K562 (cell line): ENCODE measurements around the gene PRDM16. TPM values are rescaled to one million over a fixed set of nuclear protein-coding genes. Genes with fewer than 3 reads are reported as not detected.

Source experiments
- ATAC-seq: fragments of 200-7000 bp; cut with Tn5 transposase; 3 replicates; pipeline ENCODE4 v1.9.1; 2020; ENCODE audit warnings: moderate library complexity
- BruUV-seq: library from RNA; stranded (reverse); fragments of 400-500 nt; replicated peaks from 2 replicates; lab custom pipeline; 2021; lab: Mats Ljungman, UMichigan
- CTCF ChIA-PET: fragments of 300-600 bp; formaldehyde crosslinking; extraction: SDS; loops from one replicate; lab custom pipeline; 2021; ENCODE audit warnings: low intra/inter-chr PET ratio; lab: Yijun Ruan, JAX
- POLR2A ChIA-PET: fragments of 300-600, 350-650 bp; sonication (Branson Sonifier 250); formaldehyde crosslinking; extraction: SDS; loops from one replicate; lab custom pipeline; 2021; ENCODE audit warnings: antibody characterized with exemption, inconsistent platforms; lab: Yijun Ruan, JAX
- DNase-seq, 4 experiments: peaks; one replicate each; pipeline versions ENCODE4 v3.0.0 to v3.0.0-alpha.2; 2011 to 2018; ENCODE audit warnings: low spot score in 3 of 4, mixed read lengths in 3 of 4; ENCODE audit errors: extremely low read depth in 1 of 4
- FAIRE-seq: peaks from 2 replicates; lab custom pipeline; 2011; peaks lifted over from hg19 to GRCh38; lab: Jason Lieb, UNC
- H2AFZ ChIP-seq: 2 replicates; pipeline ENCODE4 v1.6.0; 2011; ENCODE audit warnings: low read depth, low read length, control low read depth, inconsistent platforms
- H3K27ac ChIP-seq: fragments of 200-600 bp; 3 replicates; pipeline ENCODE4 v1.8.0; 2011; ENCODE audit warnings: low read depth, mild to moderate bottlenecking, control low read depth, inconsistent platforms, low read length, moderate library complexity, mixed read lengths; ENCODE audit errors: extremely low read depth
- H3K27me3 ChIP-seq, 2 experiments: fragments of 300-600 bp in 1 of 2; 2 replicates in 1 of 2; 3 replicates in 1 of 2; pipeline versions ENCODE4 v1.6.0 to v1.8.0; 2011; ENCODE audit warnings: inconsistent platforms in 2 of 2, low read length in 2 of 2, mild to moderate bottlenecking in 1 of 2, mixed read lengths in 1 of 2, moderate library complexity in 1 of 2; ENCODE audit not compliant: control insufficient read depth in 2 of 2, insufficient read depth in 2 of 2
- H3K36me3 ChIP-seq: fragments of 300-600 bp; 3 replicates; pipeline ENCODE4 v1.8.0; 2011; ENCODE audit warnings: mild to moderate bottlenecking, low read length, inconsistent platforms; ENCODE audit not compliant: control insufficient read depth, insufficient read depth
- H3K4me1 ChIP-seq, 2 experiments: fragments of 200-600 bp in 1 of 2; replicated peaks in 1 of 2; 2 replicates in 1 of 2; 3 replicates in 1 of 2; pipeline versions ENCODE4 v1.5.1 to v1.8.0; 2011; ENCODE audit warnings: inconsistent platforms in 2 of 2, low read length in 2 of 2, mild to moderate bottlenecking in 1 of 2, mixed read lengths in 1 of 2, moderate library complexity in 1 of 2; ENCODE audit not compliant: control insufficient read depth in 2 of 2, insufficient read depth in 2 of 2
- H3K4me2 ChIP-seq: 2 replicates; pipeline ENCODE4 v1.6.1; 2011; ENCODE audit warnings: low read length, control low read depth, inconsistent platforms, mixed read lengths; ENCODE audit not compliant: insufficient read depth
- H3K4me3 ChIP-seq: fragments of 200-600 bp; sonication (generic), shearing (Covaris generic); 2 replicates; pipeline ENCODE4 v1.5.1; 2016; ENCODE audit warnings: control low read depth, inconsistent platforms
- H3K79me2 ChIP-seq: fragments of 200-600 bp; 3 replicates; pipeline ENCODE4 v1.8.0; 2011; ENCODE audit warnings: low read length, inconsistent platforms; ENCODE audit not compliant: control insufficient read depth, insufficient read depth
- H3K9ac ChIP-seq, 2 experiments: 2 replicates each; pipeline versions ENCODE4 v1.6.0 to v1.6.1; 2011; ENCODE audit warnings: low read depth in 2 of 2, low read length in 2 of 2, control low read depth in 1 of 2, inconsistent platforms in 1 of 2, mild to moderate bottlenecking in 1 of 2, mixed read lengths in 1 of 2; ENCODE audit not compliant: insufficient read depth in 1 of 2
- H3K9me1 ChIP-seq: one replicate; pipeline ENCODE4 v1.6.0; 2011; ENCODE audit warnings: inconsistent platforms, mild to moderate bottlenecking, low read length, moderate library complexity; ENCODE audit not compliant: control insufficient read depth, insufficient read depth
- H3K9me3 ChIP-seq: replicated peaks from 2 replicates; pipeline ENCODE4 v1.5.1; 2011; ENCODE audit warnings: low read depth, low read length, inconsistent platforms; ENCODE audit not compliant: control insufficient read depth, insufficient read depth
- H4K20me1 ChIP-seq: replicated peaks from 2 replicates; pipeline ENCODE4 v1.6.1; 2011; ENCODE audit warnings: low read length, inconsistent platforms, mixed read lengths; ENCODE audit not compliant: control insufficient read depth, insufficient read depth
- CBFB ChIP-seq: sonication (generic); formaldehyde crosslinking; IDR thresholded peaks from 2 replicates; pipeline ENCODE4 v1.4.0; 2020; ENCODE audit warnings: mild to moderate bottlenecking, missing genetic modification reagents
- DNMT1 ChIP-seq: fragments of 450-650 bp; IDR thresholded peaks from 2 replicates; pipeline ENCODE4 v1.6.1; 2016; ENCODE audit warnings: antibody characterized with exemption, mild to moderate bottlenecking
- FOSL1 ChIP-seq: fragments of 200-800 bp; sonication (Bioruptor generic); conservative IDR thresholded peaks from 2 replicates; pipeline ENCODE4 v1.6.1; 2016; ENCODE audit warnings: missing genetic modification characterization, missing compliant biosample characterization
- FOXP4 ChIP-seq: sonication (generic); formaldehyde crosslinking; IDR thresholded peaks from 2 replicates; pipeline ENCODE4 v1.8.0; 2022; ENCODE audit warnings: mild to moderate bottlenecking, missing genetic modification reagents, borderline replicate concordance
- JUNB ChIP-seq: fragments of 450-650 bp; formaldehyde crosslinking; conservative IDR thresholded peaks from 2 replicates; pipeline ENCODE4 v1.4.0; 2020; ENCODE audit warnings: mild to moderate bottlenecking
- MAFK ChIP-seq: IDR thresholded peaks from 2 replicates; pipeline ENCODE4 v1.6.1; 2011; ENCODE audit warnings: low read length, improper control_type of control experiment
- NCOR1 ChIP-seq: fragments of 450-650 bp; IDR thresholded peaks from 2 replicates; pipeline ENCODE4 v1.6.1; 2016; ENCODE audit warnings: mild to moderate bottlenecking, moderate library complexity
- PHF20 ChIP-seq: fragments of 450-650 bp; IDR thresholded peaks from 2 replicates; pipeline ENCODE4 v1.6.1; 2018; ENCODE audit not compliant: partially characterized antibody
- POLR2A ChIP-seq: fragments of 450-650 bp; conservative IDR thresholded peaks from 2 replicates; pipeline ENCODE4 v1.6.1; 2016
- PTRF ChIP-seq: fragments of 450-650 bp; IDR thresholded peaks from 2 replicates; pipeline ENCODE4 v1.6.1; 2016; ENCODE audit warnings: mild to moderate bottlenecking, missing genetic modification characterization, missing compliant biosample characterization
- SREBF1 ChIP-seq: fragments of 150-350 bp; IDR thresholded peaks from 2 replicates; pipeline ENCODE4 v1.6.1; 2014; ENCODE audit warnings: antibody characterized with exemption, low read depth, low read length, borderline replicate concordance
- STAT5B ChIP-seq: fragments of 250-450 bp; sonication (Bioruptor Pico); IDR thresholded peaks from 2 replicates; pipeline ENCODE4 v1.8.0; 2021; ENCODE audit warnings: mild to moderate bottlenecking, inconsistent platforms
- ZBTB8A ChIP-seq: fragments of 450-650 bp; IDR thresholded peaks from 2 replicates; pipeline ENCODE4 v1.6.1; 2018; ENCODE audit warnings: mild to moderate bottlenecking, moderate library complexity; ENCODE audit not compliant: partially characterized antibody
- ZFX ChIP-seq: sonication (generic); formaldehyde crosslinking; IDR thresholded peaks from 2 replicates; pipeline ENCODE4 v1.8.0; 2022; ENCODE audit warnings: mild to moderate bottlenecking, missing genetic modification reagents, moderate library complexity
- ZNF354B ChIP-seq: fragments of 250-450 bp; sonication (Bioruptor Pico); IDR thresholded peaks from 2 replicates; pipeline ENCODE4 v1.4.0; 2020
- ZNF668 ChIP-seq: fragments of 250-450 bp; sonication (Bioruptor Pico); IDR thresholded peaks from 2 replicates; pipeline ENCODE4 v1.8.0; 2022; ENCODE audit warnings: mild to moderate bottlenecking, inconsistent platforms
- WGBS: fragments of 100-300 bp; shearing (Covaris generic); methylation state at CpG from one replicate; pipeline ENCODE4 v1.1.6; 2016; ENCODE audit warnings: low coverage, mixed read lengths; ENCODE audit not compliant: insufficient coverage; ENCODE audit errors: missing lambda C conversion rate; 5-methylcytosine and 5-hydroxymethylcytosine counted together
- in situ Hi-C: fragments of 300-500 bp; cut with MboI; formaldehyde crosslinking; loops from 4 replicates; pipeline ENCODE4 v1.15.0; 2018; ENCODE audit warnings: inconsistent platforms, mixed read lengths
- intact Hi-C: fragments of 100-400 bp; cut with micrococcal nuclease; formaldehyde crosslinking; loops from 2 replicates; pipeline ENCODE4 v1.14.2; 2022
- polyA plus RNA-seq, 8 experiments: library from polyadenylated mRNA; depleted of rRNA in 4 of 8; stranded (reverse) in 5 of 8; unstranded in 3 of 8; fragments of >200 nt; fragmentation: Nextera tagmentation in 2 of 8; fragmentation: Illumina TruSeq in 1 of 8; extraction: Ambion mirVana in 2 of 8; extraction: Trizol in 1 of 8; gene quantifications; 2 replicates each; pipeline versions ENCODE4 v1.2.1 to v1.2.3, GENCODE V29; 2011 to 2014; ENCODE audit warnings: inconsistent platforms in 1 of 8, missing spikeins in 1 of 8
- total RNA-seq, 7 experiments: library from RNA; depleted of rRNA in 6 of 7; stranded (reverse); fragments of >200 nt in 6 of 7; fragmentation: Illumina TruSeq in 2 of 7; extraction: Trizol in 2 of 7; gene quantifications; 2 replicates each; pipeline versions ENCODE4 v1.2.1 to v1.2.3, GENCODE V29; 2011 to 2021; ENCODE audit warnings: low replicate concordance in 1 of 7

PRDM16 gene
- total and polyA plus RNA-seq, 9 of the 15 experiments (the other 6 are each of a cell fraction or from before 2014, with no cell fraction given), result 0.10 to 0.27 TPM; not detected in 7

GRCh38 chr1:3084726-3085125 lies 15.7 kb downstream of the PRDM16 start:
- H3K27me3 ChIP-seq, result peaks cover 46 to 78% of the 10 kb centered on the region in 2 experiments; a peak in 4 of 5 replicates
- no peak for FAIRE-seq
- no peak for DNase-seq
- ChIA-PET CTCF (no interaction called here), POLR2A (no interaction called here)
- intact Hi-C loops, result no loop called here
- H3K4me1 ChIP-seq, result no peaks in the 10 kb centered on the region
- peaks cover 13% of the 10 kb centered on the region for H4K20me1 ChIP-seq
- no peaks in the 10 kb centered on the region for H3K36me3 ChIP-seq
- H3K9ac ChIP-seq, result no peak overlapping the region
- TF ChIP-seq ZNF354B (CRISPR knock-in tag) (no peak), ZFX (no peak), CBFB (no peak), DNMT1 (no peak), PTRF (tag) (no peak), ZBTB8A (no peak), JUNB (CRISPR knock-in tag) (no peak), SREBF1 (no peak), NCOR1 (no peak), PHF20 (no peak), POLR2A (no peak), MAFK (no peak), ZNF668 (CRISPR knock-in tag) (no peak), STAT5B (CRISPR knock-in tag) (no peak), FOXP4 (CRISPR knock-in tag) (no peak), FOSL1 (tag) (no peak)
- WGBS, result under 1% methylated on average over 12 of the region's 12 CpGs
- no peak for ATAC-seq
- BruUV-seq, result no TSS peak
- no peak overlapping the region for H3K27ac ChIP-seq
- H3K9me3 ChIP-seq, result no peaks in the 10 kb centered on the region
- no peak overlapping the region for H3K4me3 ChIP-seq
- H3K9me1 ChIP-seq, result no peaks in the 10 kb centered on the region
- in situ Hi-C loops, result no loop called here
- H3K4me2 ChIP-seq, result no peak overlapping the region
- no peaks in the 10 kb centered on the region for H3K79me2 ChIP-seq
- no peak overlapping the region for H2AFZ ChIP-seq
